ENCODE measurements around the gene TMPRSS11B. TPM values are rescaled to one million over a fixed set of nuclear protein-coding genes. Genes with fewer than 3 reads are reported as not detected.
A peak's percentile ranks its signal among the peaks of the same experiment; 100 is the strongest.

TMPRSS11B gene
- total RNA-seq, 1 donor from 2014 or later, result 1.0 TPM

GRCh38 chr4:68184923-68185322, 60.6 kb downstream of the TMPRSS11B start:
- Mint-ChIP-seq H3K27ac (no peak overlapping the region), H3K9me3 (no peaks in the 10 kb centered on the region), H3K36me3 (no peaks in the 10 kb centered on the region), H3K27me3 (no peaks in the 10 kb centered on the region), H3K4me3 (no peak overlapping the region), H3K4me1 (ENCODE audit: unreplicated experiment) (no peaks in the 10 kb centered on the region)
- no peak for DNase-seq (ENCODE audit: extremely low spot score, unreplicated experiment)
- no peak for TF ChIP-seq CTCF (conservative IDR thresholded peaks at IDR 0.05)

- H3K27ac Mint-ChIP-seq, result no peak overlapping the region
- no peak for DNase-seq (ENCODE audit: extremely low spot score, unreplicated experiment)
- no peaks in the 10 kb centered on the region for H3K4me1 Mint-ChIP-seq (ENCODE audit: unreplicated experiment)
- TF ChIP-seq CTCF (conservative IDR thresholded peaks at IDR 0.05), result no peak
- no peaks in the 10 kb centered on the region for H3K9me3 Mint-ChIP-seq
- no peaks in the 10 kb centered on the region for H3K27me3 Mint-ChIP-seq
- no peaks in the 10 kb centered on the region for H3K36me3 Mint-ChIP-seq
- H3K4me3 Mint-ChIP-seq, result no peak overlapping the region
Observed at GRCh38 chr4:68183417-68183816, 62.1 kb downstream of the TMPRSS11B start.

GRCh38 chr4:68182382-68182820, 63.1 kb downstream of the TMPRSS11B start:
- no peak overlapping the region for H3K27ac Mint-ChIP-seq
- no peaks in the 10 kb centered on the region for H3K9me3 Mint-ChIP-seq
- no peak overlapping the region for H3K4me3 Mint-ChIP-seq
- peak; percentile 60 for DNase-seq (ENCODE audit: extremely low spot score, unreplicated experiment)
- H3K36me3 Mint-ChIP-seq, result no peaks in the 10 kb centered on the region
- no peak for TF ChIP-seq CTCF (conservative IDR thresholded peaks at IDR 0.05)
- H3K4me1 Mint-ChIP-seq (ENCODE audit: unreplicated experiment), result no peaks in the 10 kb centered on the region
- no peaks in the 10 kb centered on the region for H3K27me3 Mint-ChIP-seq

- DNase-seq (ENCODE audit: extremely low spot score, unreplicated experiment), result no peak
- Mint-ChIP-seq H3K27ac (no peak overlapping the region), H3K4me3 (no peak overlapping the region), H3K27me3 (no peaks in the 10 kb centered on the region), H3K4me1 (ENCODE audit: unreplicated experiment) (no peaks in the 10 kb centered on the region), H3K9me3 (no peaks in the 10 kb centered on the region), H3K36me3 (no peaks in the 10 kb centered on the region)
- no peak for TF ChIP-seq CTCF (conservative IDR thresholded peaks at IDR 0.05)
Observed at GRCh38 chr4:68180849-68181526, 64.5 kb downstream of the TMPRSS11B start.

GRCh38 chr4:68176904-68177303, 68.6 kb downstream of the TMPRSS11B start:
- H3K27me3 Mint-ChIP-seq, result no peaks in the 10 kb centered on the region
- H3K4me1 Mint-ChIP-seq (ENCODE audit: unreplicated experiment), result peaks cover 5% of the 10 kb centered on the region
- no peak for DNase-seq (ENCODE audit: extremely low spot score, unreplicated experiment)
- no peaks in the 10 kb centered on the region for H3K36me3 Mint-ChIP-seq
- H3K9me3 Mint-ChIP-seq, result no peaks in the 10 kb centered on the region
- TF ChIP-seq CTCF (conservative IDR thresholded peaks at IDR 0.05), result no peak
- H3K27ac Mint-ChIP-seq, result no peak overlapping the region
- H3K4me3 Mint-ChIP-seq, result no peak overlapping the region

Other genes starting within 250 kb of the TMPRSS11B start
- gene TMPRSS11F, start 115.8 kb downstream of the TMPRSS11B start, total RNA-seq (ENCODE audit: low replicate concordance), result 0.31 and 0.69 TPM in 2 replicates
- gene YTHDC1, start 104.4 kb upstream of the TMPRSS11B start, total RNA-seq (ENCODE audit: low replicate concordance), result 99.0 and 105 TPM in 2 replicates
- 2.0 and 7.3 TPM in 2 replicates for gene TMPRSS11E, start 201.8 kb upstream of the TMPRSS11B start, total RNA-seq (ENCODE audit: low replicate concordance)